SH-SY5Y (cell line): ENCODE results near the gene SPRED2.

Experiments
- GATA2 ChIP-seq: IDR thresholded peaks from 2 replicates; pipeline ENCODE4 v1.6.1; 2011; ENCODE audit warnings: mild to moderate bottlenecking, low read depth, low read length
- GATA3 ChIP-seq: IDR thresholded peaks from 2 replicates; pipeline ENCODE4 v1.6.1; 2011; ENCODE audit warnings: low read depth, mild to moderate bottlenecking, low read length, moderate library complexity

- TF ChIP-seq GATA2: no peak
- no peak for TF ChIP-seq GATA3
Measured at GRCh38 chr2:65436824-65437221, 4.4 kb upstream of the SPRED2 start.
